Measurements from ENCODE around the gene VENTX. TPM values are rescaled to one million over a fixed set of nuclear protein-coding genes. Genes with fewer than 3 reads are reported as not detected.

The VENTX gene
- total RNA-seq, 1 donor from 2014 or later, result not detected

DNA sequence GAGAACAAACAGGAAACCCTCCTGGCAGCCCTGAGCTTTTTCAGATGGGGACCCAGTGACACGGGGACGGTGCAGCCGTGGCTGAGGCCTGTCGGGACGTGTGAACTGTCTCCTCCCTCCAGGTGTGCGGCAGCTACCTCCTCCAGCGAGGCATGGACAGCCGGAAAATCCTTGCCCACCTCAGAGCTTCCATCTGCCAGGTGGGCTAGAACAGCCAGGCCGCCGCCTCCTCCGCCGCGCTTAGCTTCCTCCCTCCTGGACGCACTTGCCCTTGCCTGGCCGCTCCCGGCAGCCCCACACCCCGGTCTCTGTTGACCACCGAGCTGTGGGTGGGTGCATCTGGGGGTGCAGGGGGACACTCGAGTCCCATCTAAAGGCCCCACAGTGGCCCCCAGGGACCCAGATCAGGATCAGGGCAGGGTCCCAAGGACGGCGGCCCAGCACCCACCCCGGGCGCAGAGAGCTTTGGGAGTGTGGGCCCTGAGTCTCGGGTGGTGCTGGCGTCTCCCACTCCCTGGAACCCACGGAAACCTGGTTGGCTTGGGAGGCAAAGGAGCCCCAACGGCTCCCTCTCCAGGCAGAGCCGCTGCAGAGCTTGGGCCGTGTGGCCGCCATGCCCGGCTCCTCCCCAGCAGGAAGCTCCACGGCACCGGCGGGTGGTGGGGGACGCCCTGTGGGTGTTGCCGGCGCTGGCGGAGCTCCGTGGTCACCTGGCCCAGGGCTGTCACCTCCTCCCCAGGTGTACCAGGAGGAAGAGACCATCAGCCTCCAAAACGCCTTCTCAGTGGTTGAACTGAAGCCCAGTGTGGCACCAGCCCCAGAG is 40.5 kb upstream of the VENTX start:
- Histone ChIP-seq H3K36me3 (ENCODE audit: control insufficient read depth, insufficient read depth, low read length) (no peaks in the 10 kb centered on the region), H3K27me3 (ENCODE audit: control insufficient read depth, insufficient read depth, low read length) (no peaks in the 10 kb centered on the region), H3K4me3 (ENCODE audit: low read depth, low read length) (no peak overlapping the region)
- TF ChIP-seq, protein P1, sequence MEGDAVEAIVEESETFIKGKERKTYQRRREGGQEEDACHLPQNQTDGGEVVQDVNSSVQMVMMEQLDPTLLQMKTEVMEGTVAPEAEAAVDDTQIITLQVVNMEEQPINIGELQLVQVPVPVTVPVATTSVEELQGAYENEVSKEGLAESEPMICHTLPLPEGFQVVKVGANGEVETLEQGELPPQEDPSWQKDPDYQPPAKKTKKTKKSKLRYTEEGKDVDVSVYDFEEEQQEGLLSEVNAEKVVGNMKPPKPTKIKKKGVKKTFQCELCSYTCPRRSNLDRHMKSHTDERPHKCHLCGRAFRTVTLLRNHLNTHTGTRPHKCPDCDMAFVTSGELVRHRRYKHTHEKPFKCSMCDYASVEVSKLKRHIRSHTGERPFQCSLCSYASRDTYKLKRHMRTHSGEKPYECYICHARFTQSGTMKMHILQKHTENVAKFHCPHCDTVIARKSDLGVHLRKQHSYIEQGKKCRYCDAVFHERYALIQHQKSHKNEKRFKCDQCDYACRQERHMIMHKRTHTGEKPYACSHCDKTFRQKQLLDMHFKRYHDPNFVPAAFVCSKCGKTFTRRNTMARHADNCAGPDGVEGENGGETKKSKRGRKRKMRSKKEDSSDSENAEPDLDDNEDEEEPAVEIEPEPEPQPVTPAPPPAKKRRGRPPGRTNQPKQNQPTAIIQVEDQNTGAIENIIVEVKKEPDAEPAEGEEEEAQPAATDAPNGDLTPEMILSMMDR (IDR thresholded peaks at IDR 0.05; ENCODE audit: insufficient read depth, low read length, severe bottlenecking), result no peak
- no peak for FAIRE-seq
- DNase-seq (ENCODE audit: low read depth), result no peak

DNA sequence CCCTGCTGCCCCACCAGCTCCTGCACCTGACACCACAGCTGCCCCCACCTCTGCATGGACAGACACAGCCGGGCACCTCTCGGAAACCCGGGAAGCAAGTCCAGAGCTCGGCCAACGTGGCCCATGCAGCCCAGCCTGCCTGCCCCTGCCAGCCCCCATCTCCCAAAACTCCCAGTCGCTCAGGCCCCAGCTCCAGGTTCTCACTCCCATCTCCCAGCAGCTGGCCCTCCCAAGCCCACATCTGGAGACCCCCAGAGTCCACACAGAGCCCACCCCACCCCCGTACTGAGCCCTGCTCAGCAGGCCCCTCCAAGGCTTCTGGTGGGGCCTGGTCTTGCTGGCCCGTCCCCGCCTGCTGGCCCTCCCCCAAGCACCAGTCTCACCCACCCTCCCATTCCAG is 39.9 kb upstream of the VENTX start:
- Histone ChIP-seq H3K27me3 (ENCODE audit: control insufficient read depth, insufficient read depth, low read length) (no peaks in the 10 kb centered on the region), H3K36me3 (ENCODE audit: control insufficient read depth, insufficient read depth, low read length) (no peaks in the 10 kb centered on the region), H3K4me3 (ENCODE audit: low read depth, low read length) (no peak overlapping the region)
- FAIRE-seq (no peak), DNase-seq (ENCODE audit: low read depth) (no peak)
- TF ChIP-seq, protein P1 (IDR thresholded peaks at IDR 0.05; ENCODE audit: insufficient read depth, low read length, severe bottlenecking), result no peak

DNA sequence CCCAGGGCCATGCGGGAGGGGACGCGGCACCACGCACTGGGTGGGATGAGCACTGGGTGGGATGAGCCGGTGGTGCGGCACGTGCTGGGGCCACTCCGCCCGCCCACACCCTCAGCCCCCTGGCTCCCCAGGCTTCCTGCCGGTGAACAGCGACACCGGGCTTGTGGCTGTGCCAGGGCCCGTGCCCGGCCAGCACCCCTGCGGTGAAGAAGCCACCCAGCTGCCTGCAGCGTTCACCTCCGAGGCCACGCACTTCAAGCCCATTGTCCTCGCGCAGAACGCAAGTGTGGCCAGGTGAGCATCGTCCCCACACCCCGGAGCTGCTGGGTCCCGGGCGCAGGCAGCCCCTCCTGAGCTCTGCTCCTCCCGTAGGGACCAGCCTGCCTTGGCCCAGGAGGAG is 39.4 kb upstream of the VENTX start:
- FAIRE-seq (no peak), DNase-seq (ENCODE audit: low read depth) (no peak)
- H3K27me3 ChIP-seq (ENCODE audit: control insufficient read depth, insufficient read depth, low read length), result no peaks in the 10 kb centered on the region

DNA sequence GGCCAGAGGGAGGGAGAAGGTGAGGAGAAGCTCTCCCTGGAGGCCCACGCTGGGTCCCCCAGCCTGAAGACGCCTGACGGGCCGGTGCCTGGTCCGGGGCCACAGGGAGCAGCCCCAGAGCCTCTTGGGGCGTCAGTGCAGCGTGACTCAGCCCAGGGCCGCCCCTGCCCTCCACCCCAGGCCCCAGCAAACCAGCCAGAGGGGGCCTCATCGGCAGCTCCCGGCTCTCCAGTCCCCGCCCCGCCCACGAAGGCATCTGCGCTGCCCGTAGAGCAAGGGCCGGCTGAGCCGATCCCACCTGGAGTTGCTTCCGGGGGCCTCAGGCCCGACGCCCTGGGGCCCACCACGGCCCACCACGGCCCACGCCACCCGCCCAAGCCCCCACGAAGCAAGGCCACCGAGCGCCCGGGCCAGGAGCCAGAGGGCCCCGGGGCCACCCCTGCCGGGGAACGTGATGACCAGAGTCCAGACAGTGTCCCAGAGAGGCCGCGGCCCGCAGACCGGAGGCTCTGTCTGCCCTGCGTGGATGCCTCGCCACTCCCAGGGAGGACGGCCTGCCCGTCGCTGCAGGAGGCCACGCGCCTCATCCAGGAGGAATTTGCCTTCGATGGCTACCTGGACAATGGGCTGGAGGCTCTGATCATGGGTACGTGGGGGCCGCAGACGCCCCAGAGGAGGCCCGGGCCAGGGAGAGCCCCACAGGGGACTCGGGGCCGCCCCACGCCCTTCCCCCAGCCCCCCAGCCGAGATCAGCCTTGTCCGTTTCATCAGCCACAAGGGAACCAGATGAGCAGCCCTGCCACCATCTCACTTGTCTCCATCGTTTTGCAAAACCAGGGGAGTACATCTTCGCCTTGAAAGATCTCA is 38.8 kb upstream of the VENTX start:
- H3K36me3 ChIP-seq (ENCODE audit: control insufficient read depth, insufficient read depth, low read length), result no peaks in the 10 kb centered on the region
- no peak overlapping the region for H3K4me3 ChIP-seq (ENCODE audit: low read depth, low read length)
- no peak for DNase-seq (ENCODE audit: low read depth)
- TF ChIP-seq, protein P1 (IDR thresholded peaks at IDR 0.05; ENCODE audit: insufficient read depth, low read length, severe bottlenecking), result no peak
- no peak for FAIRE-seq
- H3K27me3 ChIP-seq (ENCODE audit: control insufficient read depth, insufficient read depth, low read length), result no peaks in the 10 kb centered on the region

More for the DNA sequence above, 39.4 kb upstream of the VENTX start:
- Histone ChIP-seq H3K36me3 (ENCODE audit: control insufficient read depth, insufficient read depth, low read length) (no peaks in the 10 kb centered on the region), H3K4me3 (ENCODE audit: low read depth, low read length) (no peak overlapping the region)
- TF ChIP-seq, protein P1 (IDR thresholded peaks at IDR 0.05; ENCODE audit: insufficient read depth, low read length, severe bottlenecking), result no peak

DNA sequence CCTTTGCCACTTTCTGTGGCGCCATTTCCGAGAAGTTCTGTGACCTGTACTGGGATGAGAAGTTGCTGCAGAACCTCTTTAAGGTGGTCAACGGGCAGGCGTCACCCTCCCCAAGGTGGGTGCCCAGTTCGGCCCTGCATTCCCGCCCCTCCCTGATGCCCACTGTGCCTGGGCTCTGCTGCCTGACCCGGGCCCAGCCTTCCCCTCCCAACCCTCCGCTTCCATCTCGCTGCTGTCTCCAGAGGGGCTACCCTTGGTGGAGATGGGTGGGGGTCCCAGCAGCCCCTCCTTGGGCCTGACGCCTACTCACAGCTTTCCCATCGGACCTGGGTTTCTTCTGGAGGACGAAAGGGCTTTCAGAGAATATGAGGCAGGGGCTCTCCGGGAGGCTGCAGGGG is 38.2 kb upstream of the VENTX start:
- no peaks in the 10 kb centered on the region for H3K36me3 ChIP-seq (ENCODE audit: control insufficient read depth, insufficient read depth, low read length)

More for the DNA sequence above, 38.2 kb upstream of the VENTX start:
- FAIRE-seq (no peak), DNase-seq (ENCODE audit: low read depth) (no peak)
- TF ChIP-seq, protein P1 (IDR thresholded peaks at IDR 0.05; ENCODE audit: insufficient read depth, low read length, severe bottlenecking), result no peak
- Histone ChIP-seq H3K27me3 (ENCODE audit: control insufficient read depth, insufficient read depth, low read length) (no peaks in the 10 kb centered on the region), H3K4me3 (ENCODE audit: low read depth, low read length) (no peak overlapping the region)
